Measurements from ENCODE around the gene SNAI3. TPM values are rescaled to one million over a fixed set of nuclear protein-coding genes. Genes with fewer than 3 reads are reported as not detected.
"Not testable (repeated sequence)": the region's sequence is repeated elsewhere in the genome, so short reads cannot be mapped to it uniquely, and the experiment has no call there.

SNAI3 gene
- polyA plus RNA-seq, 3 donors from 2014 or later: 9.0 to 12.4 (median 11.7) TPM

DNA sequence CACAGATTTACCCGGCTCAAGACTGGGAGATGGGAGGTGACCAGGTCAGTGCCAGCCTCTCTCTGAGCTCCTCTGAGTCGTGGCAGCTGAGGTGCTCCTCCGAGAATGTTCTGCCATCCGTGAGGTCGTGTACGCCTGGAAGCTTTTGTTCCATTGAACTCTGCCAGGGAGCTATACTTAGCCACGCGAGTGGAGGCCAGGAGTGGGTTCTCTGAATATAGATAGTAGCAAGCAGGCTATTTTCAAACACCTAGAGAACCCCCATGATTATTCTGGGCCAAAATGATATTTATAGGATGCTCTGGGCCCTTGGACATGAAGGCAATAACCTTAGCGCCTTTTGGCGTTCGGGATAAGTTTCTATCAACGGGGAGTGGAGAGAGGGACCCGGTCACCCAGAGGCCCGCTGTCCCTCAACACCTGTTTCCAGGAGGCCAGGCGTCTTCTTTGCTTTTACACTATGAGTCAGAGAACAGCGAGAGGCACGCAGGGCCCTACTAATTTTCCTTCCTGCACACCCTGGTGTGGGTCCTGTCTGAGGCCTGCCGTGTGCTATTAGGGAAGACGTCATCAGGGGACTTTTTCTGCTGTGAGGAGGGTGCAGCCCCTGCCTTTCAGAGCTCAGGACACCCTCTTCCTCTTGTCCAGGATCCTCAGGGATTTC is 12.5 kb downstream of the SNAI3 start:
- DNase-seq: no peak
- no peaks in the 10 kb centered on the region for H3K4me1 Mint-ChIP-seq
- no peak overlapping the region for H3K4me3 Mint-ChIP-seq
- H3K27me3 Mint-ChIP-seq (ENCODE audit: low read depth in 3 of 3): peaks cover 0 to 4% (median 0%) of the 10 kb centered on the region in 3 donors
- H3K27ac Mint-ChIP-seq: no peak overlapping the region
- no peaks in the 10 kb centered on the region for H3K9me3 Mint-ChIP-seq
- peaks cover 0 to 3% (median 0%) of the 10 kb centered on the region in 3 donors for H3K36me3 Mint-ChIP-seq

GRCh38 chr16:88672776-88673175 is 13.5 kb downstream of the SNAI3 start:
- Mint-ChIP-seq H3K4me1 (peaks cover 0 to 2% of the 10 kb centered on the region in 2 donors), H3K36me3 (peaks cover 0 to 3% (median 0%) of the 10 kb centered on the region in 3 donors), H3K9me3 (no peaks in the 10 kb centered on the region), H3K27ac (no peak overlapping the region), H3K4me3 (no peak overlapping the region), H3K27me3 (ENCODE audit: low read depth in 3 of 3) (peaks cover 0 to 4% (median 0%) of the 10 kb centered on the region in 3 donors)
- no peak for DNase-seq

- Mint-ChIP-seq H3K27me3 (ENCODE audit: low read depth in 3 of 3) (peaks cover 0 to 4% (median 0%) of the 10 kb centered on the region in 3 donors), H3K4me3 (no peak overlapping the region), H3K27ac (no peak overlapping the region), H3K36me3 (peaks cover 0 to 6% (median 0%) of the 10 kb centered on the region in 3 donors), H3K4me1 (peaks cover 0 to 3% of the 10 kb centered on the region in 2 donors), H3K9me3 (no peaks in the 10 kb centered on the region)
- DNase-seq: no peak
Measured at GRCh38 chr16:88671806-88672205, 14.5 kb downstream of the SNAI3 start.

DNA sequence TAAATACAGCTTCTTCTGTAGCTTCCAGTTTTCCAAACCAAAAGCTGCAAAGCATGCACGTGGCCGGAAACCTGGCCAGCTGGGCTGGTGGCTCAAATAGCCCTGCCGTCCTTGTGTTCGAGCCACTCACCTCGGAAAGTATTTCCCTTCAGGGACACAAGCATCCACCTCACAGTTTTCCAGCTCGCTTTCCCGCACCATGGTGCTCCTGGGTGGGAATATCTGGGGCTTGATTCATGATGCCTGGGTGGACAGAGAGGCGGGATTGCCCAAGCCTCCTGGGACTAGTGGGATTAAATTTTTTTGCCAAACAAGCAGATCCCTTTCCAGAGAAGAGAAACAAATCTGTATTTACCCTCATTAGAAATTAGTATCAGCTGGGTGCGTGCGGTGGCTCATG is 16.3 kb downstream of the SNAI3 start:
- Mint-ChIP-seq H3K4me3 (no peak overlapping the region), H3K27ac (no peak overlapping the region), H3K36me3 (peaks cover 0 to 6% (median 0%) of the 10 kb centered on the region in 3 donors), H3K27me3 (ENCODE audit: low read depth in 3 of 3) (peaks cover 0 to 4% (median 0%) of the 10 kb centered on the region in 3 donors), H3K4me1 (peaks cover 0 to 5% of the 10 kb centered on the region in 2 donors), H3K9me3 (no peaks in the 10 kb centered on the region)
- DNase-seq: no peak

GRCh38 chr16:88669493-88669892 is 16.8 kb downstream of the SNAI3 start:
- not testable (repeated sequence) for H3K9me3 Mint-ChIP-seq; H3K27ac Mint-ChIP-seq; H3K4me3 Mint-ChIP-seq; H3K4me1 Mint-ChIP-seq; H3K36me3 Mint-ChIP-seq; DNase-seq; H3K27me3 Mint-ChIP-seq (ENCODE audit: low read depth in 3 of 3)

- peaks cover 3 to 9% (median 5%) of the 10 kb centered on the region in 3 donors for H3K27me3 Mint-ChIP-seq (ENCODE audit: low read depth in 3 of 3)
- H3K4me3 Mint-ChIP-seq: no peak overlapping the region
- peak overlapping the region in 3 of 6 donors; percentile 17 to 84 (median 81) for H3K27ac Mint-ChIP-seq
- H3K4me1 Mint-ChIP-seq: peaks cover 0 to 15% of the 10 kb centered on the region in 2 donors
- no peak for DNase-seq
- no peaks in the 10 kb centered on the region for H3K9me3 Mint-ChIP-seq
- H3K36me3 Mint-ChIP-seq: peaks cover 0 to 3% (median 0%) of the 10 kb centered on the region in 3 donors
Measured at GRCh38 chr16:88667461-88667860, 18.8 kb downstream of the SNAI3 start.

DNA sequence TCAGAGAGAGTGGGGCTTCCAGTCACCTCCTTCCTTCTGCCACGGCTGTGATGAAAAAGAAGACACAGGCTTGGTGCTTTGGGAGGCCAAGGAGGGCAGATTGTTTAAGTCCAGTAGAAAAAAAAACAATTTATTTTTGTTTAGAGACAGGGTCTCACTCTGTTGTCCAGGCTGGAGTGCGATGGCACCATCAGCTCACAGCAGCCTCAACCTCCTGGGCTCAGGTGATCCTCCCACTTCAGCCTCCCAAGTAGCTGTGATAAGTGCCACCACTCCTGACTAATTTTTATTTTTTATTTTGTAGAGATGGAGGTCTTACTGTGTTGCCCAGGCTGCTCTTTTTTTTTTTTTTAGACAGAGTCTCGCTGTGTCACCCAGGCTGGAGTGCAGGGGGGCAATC is 20.7 kb downstream of the SNAI3 start:
- Mint-ChIP-seq H3K9me3 (no peaks in the 10 kb centered on the region), H3K36me3 (peaks cover 0 to 3% (median 0%) of the 10 kb centered on the region in 3 donors), H3K4me1 (peaks cover 15 to 27% of the 10 kb centered on the region in 2 donors), H3K27me3 (ENCODE audit: low read depth in 3 of 3) (peaks cover 3 to 13% (median 8%) of the 10 kb centered on the region in 3 donors), H3K27ac (no peak overlapping the region), H3K4me3 (peak overlapping the region in 1 of 5 donors; percentile 12)
- DNase-seq: no peak

- peak overlapping the region in 4 of 6 donors; percentile 40 to 78 (median 50) for H3K27ac Mint-ChIP-seq
- H3K4me3 Mint-ChIP-seq: peak overlapping the region; percentile 50 to 76 (median 54)
Measured at GRCh38 chr16:88665148-88665547, 21.2 kb downstream of the SNAI3 start.

DNA sequence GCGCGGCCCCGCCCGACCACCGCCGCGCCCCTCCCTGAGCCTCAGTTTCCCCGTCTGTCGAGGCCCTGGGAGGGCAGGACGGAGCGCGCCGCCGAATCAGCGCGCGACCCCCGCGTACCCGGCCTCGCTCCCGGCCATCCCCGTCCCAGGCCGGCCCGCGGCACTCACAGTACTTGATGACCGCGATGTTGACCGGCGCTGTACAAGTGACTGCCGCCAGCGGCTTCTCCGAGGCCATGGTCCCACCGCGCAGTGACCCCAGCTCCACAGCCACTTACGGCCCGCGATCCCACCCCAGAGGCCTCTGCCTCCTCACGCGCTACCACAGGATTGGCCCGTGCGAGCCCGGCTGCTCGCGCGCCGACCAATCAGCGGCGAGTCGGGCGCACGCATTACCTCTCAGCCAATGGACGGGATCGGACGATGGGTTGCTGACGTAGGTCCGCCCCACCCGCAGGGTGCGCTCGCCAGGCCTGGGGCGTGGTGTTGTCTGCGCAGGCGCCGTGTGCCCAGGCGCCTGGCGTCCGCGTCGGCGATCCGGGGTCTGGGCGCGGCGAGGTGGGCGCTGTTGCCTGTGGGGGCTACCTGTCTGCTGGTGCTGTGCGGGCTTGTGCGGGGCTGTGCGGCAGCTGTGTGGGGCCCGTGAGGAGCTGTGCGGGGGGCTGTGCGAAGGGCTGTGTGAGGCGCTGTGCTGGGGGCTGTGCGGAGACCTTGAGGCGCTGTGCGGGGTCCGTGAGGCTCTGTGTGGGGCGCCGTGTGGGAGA is 23.3 kb downstream of the SNAI3 start, which contains the start of gene MVD:
Gene MVD (minus strand): TSS at position 249 of the 764 bp plus-strand sequence. CDS start 11 bp downstream, at position 238.
- peaks cover 3 to 18% (median 9%) of the 10 kb centered on the region in 3 donors for H3K27me3 Mint-ChIP-seq (ENCODE audit: low read depth in 3 of 3)
- peaks cover 0 to 3% (median 0%) of the 10 kb centered on the region in 3 donors for H3K36me3 Mint-ChIP-seq
- peaks cover 15 to 27% of the 10 kb centered on the region in 2 donors for H3K4me1 Mint-ChIP-seq
- peak within 1 kb of the TSS; percentile 93 to 97 (median 94) for H3K4me3 Mint-ChIP-seq
- H3K9me3 Mint-ChIP-seq: no peaks in the 10 kb centered on the region
- peak; percentile 96 to 97 (median 96) for DNase-seq
- peak within 1 kb of the TSS; percentile 85 to 97 (median 94) for H3K27ac Mint-ChIP-seq

More at GRCh38 chr16:88665148-88665547, 21.2 kb downstream of the SNAI3 start:
- DNase-seq: no peak
- Mint-ChIP-seq H3K36me3 (peaks cover 0 to 3% (median 0%) of the 10 kb centered on the region in 3 donors), H3K4me1 (peaks cover 15 to 27% of the 10 kb centered on the region in 2 donors), H3K27me3 (ENCODE audit: low read depth in 3 of 3) (peaks cover 3 to 13% (median 8%) of the 10 kb centered on the region in 3 donors), H3K9me3 (no peaks in the 10 kb centered on the region)

GRCh38 chr16:88662222-88662842 is 24.0 kb downstream of the SNAI3 start:
- no peak for DNase-seq
- H3K27me3 Mint-ChIP-seq (ENCODE audit: low read depth in 3 of 3): peaks cover 3 to 18% (median 9%) of the 10 kb centered on the region in 3 donors
- H3K27ac Mint-ChIP-seq: peak overlapping the region; percentile 75 to 97 (median 92)
- no peaks in the 10 kb centered on the region for H3K9me3 Mint-ChIP-seq
- peaks cover 0 to 2% (median 0%) of the 10 kb centered on the region in 3 donors for H3K36me3 Mint-ChIP-seq
- peak overlapping the region; percentile 82 to 94 (median 89) for H3K4me3 Mint-ChIP-seq
- H3K4me1 Mint-ChIP-seq: peaks cover 15 to 27% of the 10 kb centered on the region in 2 donors

- H3K27me3 Mint-ChIP-seq (ENCODE audit: low read depth in 3 of 3): peaks cover 3 to 18% (median 9%) of the 10 kb centered on the region in 3 donors
- H3K9me3 Mint-ChIP-seq: no peaks in the 10 kb centered on the region
- H3K36me3 Mint-ChIP-seq: no peaks in the 10 kb centered on the region
- H3K4me3 Mint-ChIP-seq: peak overlapping the region; percentile 57 to 93 (median 85)
- H3K4me1 Mint-ChIP-seq: peaks cover 15 to 26% of the 10 kb centered on the region in 2 donors
- DNase-seq: no peak
- peak overlapping the region; percentile 12 to 96 (median 82) for H3K27ac Mint-ChIP-seq
Measured at GRCh38 chr16:88661468-88661867, 24.8 kb downstream of the SNAI3 start.

DNA sequence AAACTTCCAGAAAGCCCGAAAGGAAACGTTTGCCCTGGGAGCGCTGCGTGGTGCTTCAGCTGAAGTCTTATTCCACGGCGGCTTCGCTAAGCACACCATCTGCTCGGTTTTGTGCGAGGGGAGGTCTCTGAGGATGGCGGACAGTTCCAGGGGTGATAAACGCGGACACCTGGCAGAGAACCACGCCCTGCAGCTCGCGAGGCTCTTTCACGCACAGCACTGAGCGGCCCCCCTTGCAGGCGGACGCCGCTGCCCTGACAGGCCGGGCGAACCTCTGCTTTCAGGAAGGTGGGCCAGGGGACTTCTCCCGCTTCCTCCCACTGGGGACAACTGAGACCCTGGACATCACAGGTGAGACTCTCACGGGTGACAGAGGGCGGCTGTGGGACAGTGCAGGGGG is 27.1 kb downstream of the SNAI3 start:
- Mint-ChIP-seq H3K36me3 (peaks cover 0 to 4% (median under 1%) of the 10 kb centered on the region in 3 donors), H3K9me3 (no peaks in the 10 kb centered on the region), H3K27ac (peak overlapping the region in 1 of 6 donors; percentile 32), H3K4me1 (peaks cover 26 to 34% of the 10 kb centered on the region in 2 donors), H3K4me3 (no peak overlapping the region), H3K27me3 (ENCODE audit: low read depth in 3 of 3) (peaks cover 14 to 32% (median 15%) of the 10 kb centered on the region in 3 donors)
- DNase-seq: no peak

GRCh38 chr16:88658714-88659113 is 27.6 kb downstream of the SNAI3 start:
- Mint-ChIP-seq H3K4me3 (no peak overlapping the region), H3K27me3 (ENCODE audit: low read depth in 3 of 3) (peaks cover 19 to 36% (median 19%) of the 10 kb centered on the region in 3 donors), H3K4me1 (peaks cover 30 to 36% of the 10 kb centered on the region in 2 donors), H3K9me3 (no peaks in the 10 kb centered on the region), H3K36me3 (peaks cover 0 to 8% (median 5%) of the 10 kb centered on the region in 3 donors), H3K27ac (peak overlapping the region in 1 of 6 donors; percentile 32)
- no peak for DNase-seq
